Esophagus muscularis mucosa (tissue), 4 donors: Measurements from ENCODE around the gene MICALL1. TPM values are rescaled to one million over a fixed set of nuclear protein-coding genes. Genes with fewer than 3 reads are reported as not detected.

Experiments used
- DNase-seq: peaks from one replicate; pipeline ENCODE4 v3.0.0-alpha.2; 2017; ENCODE audit errors: extremely low spot score
- H3K27ac ChIP-seq, 4 donors: fragments of 200-600 bp; sonication (generic); replicated peaks in 1 of 4; 1 replicate in 3 of 4; 2 replicates in 1 of 4; pipeline ENCODE4 v1.5.1; 2016 to 2019; ENCODE audit warnings: mild to moderate bottlenecking in 1 of 4
- H3K27me3 ChIP-seq, 4 donors: fragments of 200-600 bp; sonication (generic); one replicate each; pipeline versions ENCODE4 v1.5.1 to v1.6.0; 2016 to 2019
- H3K36me3 ChIP-seq, 4 donors: fragments of 200-600 bp; sonication (generic); one replicate each; pipeline ENCODE4 v1.5.1; 2016 to 2019
- H3K4me1 ChIP-seq, 4 donors: fragments of 200-600 bp; sonication (generic); one replicate each; pipeline ENCODE4 v1.5.1; 2016 to 2019
- H3K4me3 ChIP-seq, 4 donors: fragments of 200-600 bp; sonication (generic); 1 replicate in 2 of 4; 2 replicates in 2 of 4; pipeline ENCODE4 v1.5.1; 2016 to 2019; ENCODE audit warnings: mild to moderate bottlenecking in 4 of 4, moderate library complexity in 1 of 4
- H3K9me3 ChIP-seq, 4 donors: fragments of 200-600 bp; sonication (generic); 1 replicate in 3 of 4; 2 replicates in 1 of 4; pipeline ENCODE4 v1.5.1; 2016 to 2019
- CTCF ChIP-seq, 3 experiments: fragments of 200-600 bp in 2 of 3; fragments of 450-650 bp in 1 of 3; sonication (generic) in 2 of 3; IDR thresholded peaks; one replicate each; pipeline ENCODE4 v1.5.1; 2017 to 2019; ENCODE audit warnings: antibody characterized with exemption in 3 of 3, mild to moderate bottlenecking in 2 of 3, moderate library complexity in 1 of 3
- EP300 ChIP-seq: sonication (generic); formaldehyde crosslinking; IDR thresholded peaks from one replicate; pipeline ENCODE4 v1.6.1; 2017; ENCODE audit warnings: antibody characterized with exemption
- POLR2A ChIP-seq: fragments of 450-650 bp; IDR thresholded peaks from one replicate; pipeline ENCODE4 v1.6.1; 2017; ENCODE audit warnings: antibody characterized with exemption, moderate library complexity, mild to moderate bottlenecking, low read depth
- POLR2AphosphoS5 ChIP-seq, 2 donors: sonication (generic); formaldehyde crosslinking; IDR thresholded peaks; one replicate each; pipeline ENCODE4 v1.6.1; 2017; ENCODE audit warnings: antibody characterized with exemption in 2 of 2
- WGBS: methylation state at CpG from one replicate; pipeline ENCODE4 v1.1.5; 2018; 5-methylcytosine and 5-hydroxymethylcytosine counted together
- intact Hi-C: fragments of 100-400 bp; cut with DNase I; formaldehyde crosslinking; loops from one replicate; pipeline ENCODE4 v1.15.1; 2023
- total RNA-seq, 4 donors: library from RNA; depleted of rRNA; stranded (reverse); fragments of >200 nt; gene quantifications; one replicate each; pipeline versions ENCODE4 v1.1.0 to v1.2.1, GENCODE V29; 2016

The MICALL1 gene
- total RNA-seq, 4 donors from 2014 or later, result 51.2 to 136 (median 71.2) TPM

- Histone ChIP-seq H3K4me1 (peaks cover 36 to 84% (median 83%) of the 10 kb centered on the region in 4 donors), H3K9me3 (no peaks in the 10 kb centered on the region), H3K4me3 (no peak overlapping the region), H3K27me3 (no peaks in the 10 kb centered on the region), H3K27ac (peak overlapping the region; percentile 72 to 82 (median 79)), H3K36me3 (peaks cover 21 to 45% (median 33%) of the 10 kb centered on the region in 4 donors)
- 85% methylated on average over 3 of the region's 3 CpGs for WGBS
- intact Hi-C loops, result no loop called here
- no peak for TF ChIP-seq POLR2A
- no peak for TF ChIP-seq CTCF (IDR thresholded peaks at IDR 0.05)
- TF ChIP-seq POLR2AphosphoS5 (IDR thresholded peaks at IDR 0.05), result no peak
- no peak for TF ChIP-seq EP300
- no peak for DNase-seq
Measured at GRCh38 chr22:37891926-37892325, 14.2 kb upstream of the MICALL1 start.

GRCh38 chr22:37892566-37893335 is 13.3 kb upstream of the MICALL1 start:
- Histone ChIP-seq H3K27ac (peak overlapping the region; percentile 72 to 82 (median 79)), H3K4me3 (no peak overlapping the region), H3K9me3 (no peaks in the 10 kb centered on the region), H3K4me1 (peaks cover 30 to 84% (median 80%) of the 10 kb centered on the region in 4 donors), H3K36me3 (peaks cover 21 to 37% (median 29%) of the 10 kb centered on the region in 4 donors), H3K27me3 (no peaks in the 10 kb centered on the region)
- intact Hi-C loops, result no loop called here
- TF ChIP-seq POLR2AphosphoS5 (IDR thresholded peaks at IDR 0.05) (no peak), CTCF (IDR thresholded peaks at IDR 0.05) (no peak), POLR2A (no peak), EP300 (no peak)
- WGBS, result 46% methylated on average over 7 of the region's 7 CpGs
- DNase-seq, result no peak

GRCh38 chr22:37893583-37893983 is 12.5 kb upstream of the MICALL1 start:
- Histone ChIP-seq H3K36me3 (peaks cover 17 to 30% (median 24%) of the 10 kb centered on the region in 4 donors), H3K27ac (peak overlapping the region; percentile 72 to 82 (median 79)), H3K4me3 (no peak overlapping the region), H3K27me3 (no peaks in the 10 kb centered on the region), H3K9me3 (no peaks in the 10 kb centered on the region), H3K4me1 (peaks cover 24 to 83% (median 73%) of the 10 kb centered on the region in 4 donors)
- intact Hi-C loops, result no loop called here
- DNase-seq, result no peak
- WGBS, result 67% methylated on average over 5 of the region's 5 CpGs
- TF ChIP-seq EP300, result no peak
- no peak for TF ChIP-seq POLR2A
- TF ChIP-seq CTCF (IDR thresholded peaks at IDR 0.05), result no peak
- no peak for TF ChIP-seq POLR2AphosphoS5 (IDR thresholded peaks at IDR 0.05)

- WGBS, result 53% methylated on average over 8 of the region's 8 CpGs
Measured at GRCh38 chr22:37894939-37895670, 11.0 kb upstream of the MICALL1 start.

More at GRCh38 chr22:37894939-37895670, 11.0 kb upstream of the MICALL1 start:
- Histone ChIP-seq H3K27ac (peak overlapping the region; percentile 16 to 77 (median 66)), H3K4me3 (no peak overlapping the region), H3K27me3 (no peaks in the 10 kb centered on the region), H3K36me3 (peaks cover 1 to 15% (median 9%) of the 10 kb centered on the region in 4 donors), H3K9me3 (no peaks in the 10 kb centered on the region), H3K4me1 (peaks cover 24 to 78% (median 74%) of the 10 kb centered on the region in 4 donors)
- intact Hi-C loops, result no loop called here
- no peak for DNase-seq
- TF ChIP-seq CTCF (IDR thresholded peaks at IDR 0.05), result no peak
- TF ChIP-seq POLR2A, result no peak
- no peak for TF ChIP-seq EP300
- TF ChIP-seq POLR2AphosphoS5 (IDR thresholded peaks at IDR 0.05), result no peak
